ENCODE measurements around the gene KCNJ12.
"Not testable (repeated sequence)": the region's sequence is repeated elsewhere in the genome, so short reads cannot be mapped to it uniquely, and the experiment has no call there.

Gene KCNJ12

DNA sequence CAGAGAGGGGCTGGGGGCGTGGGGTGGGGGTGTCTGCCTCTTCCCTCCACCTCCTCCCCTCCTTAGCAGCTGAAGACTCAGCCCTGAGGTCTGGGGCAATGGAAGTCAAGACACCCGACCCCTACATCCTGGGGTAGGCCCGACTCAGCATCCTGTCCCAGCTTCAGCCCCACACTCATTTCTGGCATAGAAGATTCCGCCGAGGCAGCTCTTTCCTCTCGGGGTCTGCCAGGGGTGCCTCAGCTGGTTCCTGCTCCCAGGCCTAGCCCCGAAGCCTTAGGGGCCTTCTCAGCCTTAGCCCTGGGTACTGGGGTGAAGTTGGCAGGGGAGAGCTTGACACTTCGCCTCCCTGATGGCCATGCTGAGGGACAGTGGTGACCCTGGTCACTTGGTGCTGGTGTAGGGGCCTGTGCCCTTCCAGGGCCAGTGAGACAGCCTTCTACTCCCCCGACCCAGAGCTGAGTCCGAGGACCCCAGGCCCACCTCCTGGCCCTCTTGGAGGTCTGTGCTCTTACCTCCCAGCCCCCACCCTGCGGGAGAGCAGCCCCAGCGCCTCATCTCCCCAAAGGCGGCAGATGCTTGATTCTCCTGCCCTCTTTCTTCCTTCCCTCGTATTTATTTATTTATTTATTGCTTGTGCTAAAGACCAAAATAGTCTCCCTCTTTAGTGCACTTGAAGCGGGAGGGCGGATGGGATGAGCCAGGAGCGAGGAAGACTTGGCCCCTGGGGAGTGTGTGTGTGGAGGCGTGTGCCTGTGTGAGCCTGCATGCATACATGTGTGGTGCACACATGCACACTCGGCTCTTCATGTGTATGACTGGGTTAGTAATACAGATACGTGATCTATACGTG is 42.5 kb downstream of the KCNJ12 start:
- no peak overlapping the region for H3K4me3 ChIP-seq (ENCODE audit: low read depth, low read length)

DNA sequence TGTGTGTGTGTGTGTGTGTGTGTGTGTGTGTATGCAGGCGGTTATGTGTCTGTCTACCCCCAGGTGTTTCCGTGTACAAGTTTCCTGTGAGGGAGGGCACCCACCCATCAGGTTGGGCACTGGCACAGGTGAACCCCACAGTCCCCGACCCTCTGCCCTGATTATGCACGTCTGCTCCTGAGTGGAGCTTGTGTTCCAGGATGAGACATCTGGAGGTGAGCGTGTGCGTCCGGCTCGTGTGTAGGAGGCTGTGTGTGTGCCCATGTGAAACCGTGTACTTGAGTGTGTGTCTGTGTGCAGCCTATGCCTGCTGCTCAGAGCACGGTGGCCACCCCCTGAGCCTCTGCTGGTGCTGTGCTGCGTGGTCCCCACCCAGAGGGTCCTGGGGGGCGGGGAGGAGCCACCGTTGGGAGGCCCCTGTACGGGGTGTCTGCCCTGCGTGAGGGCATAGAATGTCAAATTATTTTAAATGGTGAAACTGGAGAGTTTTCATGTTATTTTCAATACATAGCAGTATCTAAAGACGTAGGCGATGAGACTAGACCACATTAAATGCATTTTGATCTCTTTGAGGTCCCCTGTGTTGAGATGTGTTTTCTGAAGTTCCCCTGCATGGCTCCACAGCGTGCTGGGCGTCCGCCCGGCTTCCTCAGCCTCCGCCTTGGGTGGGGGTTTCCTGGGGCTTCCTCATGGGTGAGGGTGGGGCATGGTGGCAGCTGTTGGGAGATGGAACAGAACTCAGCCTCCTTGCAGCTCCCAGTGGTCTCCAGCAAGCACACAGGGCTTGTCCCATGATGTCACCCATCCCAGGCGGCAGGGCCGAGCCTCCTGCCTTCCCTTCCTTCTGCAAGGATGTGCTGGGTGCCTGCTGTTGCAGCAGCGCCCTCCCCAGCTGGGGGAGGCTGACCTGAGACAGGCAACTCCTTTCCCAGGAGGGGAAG is 43.4 kb downstream of the KCNJ12 start:
- H3K4me3 ChIP-seq (ENCODE audit: low read depth, low read length): no peak overlapping the region

DNA sequence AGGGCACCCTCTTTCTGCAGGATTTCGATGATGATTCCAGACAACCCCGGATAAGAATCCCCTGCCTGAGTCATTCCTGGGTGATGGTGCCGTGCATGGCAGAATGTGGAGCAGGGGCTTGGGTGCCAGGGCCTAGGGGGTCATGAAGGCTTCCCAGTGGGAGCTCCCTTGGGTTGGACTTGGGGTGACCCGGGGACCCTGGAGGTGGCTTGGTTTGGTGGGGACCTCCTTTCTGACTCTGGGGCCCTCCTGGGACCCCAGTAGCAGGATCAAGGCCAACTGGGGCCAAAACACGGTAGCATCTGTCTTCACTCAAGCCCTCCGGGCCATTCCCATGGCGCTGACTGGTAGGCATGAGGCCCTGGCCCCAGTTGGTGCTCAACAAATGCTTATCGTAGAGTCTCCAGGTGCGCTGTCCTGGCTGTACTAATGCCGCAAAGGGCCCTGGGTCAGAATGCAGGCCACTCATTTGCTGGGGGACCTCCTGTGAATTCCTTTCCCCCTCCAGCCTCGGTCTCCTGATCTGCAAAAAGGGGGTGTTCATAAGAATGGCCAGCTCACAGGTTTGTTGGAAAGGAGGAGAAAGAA is 44.4 kb downstream of the KCNJ12 start:
- H3K4me3 ChIP-seq (ENCODE audit: low read depth, low read length): not testable (repeated sequence)

DNA sequence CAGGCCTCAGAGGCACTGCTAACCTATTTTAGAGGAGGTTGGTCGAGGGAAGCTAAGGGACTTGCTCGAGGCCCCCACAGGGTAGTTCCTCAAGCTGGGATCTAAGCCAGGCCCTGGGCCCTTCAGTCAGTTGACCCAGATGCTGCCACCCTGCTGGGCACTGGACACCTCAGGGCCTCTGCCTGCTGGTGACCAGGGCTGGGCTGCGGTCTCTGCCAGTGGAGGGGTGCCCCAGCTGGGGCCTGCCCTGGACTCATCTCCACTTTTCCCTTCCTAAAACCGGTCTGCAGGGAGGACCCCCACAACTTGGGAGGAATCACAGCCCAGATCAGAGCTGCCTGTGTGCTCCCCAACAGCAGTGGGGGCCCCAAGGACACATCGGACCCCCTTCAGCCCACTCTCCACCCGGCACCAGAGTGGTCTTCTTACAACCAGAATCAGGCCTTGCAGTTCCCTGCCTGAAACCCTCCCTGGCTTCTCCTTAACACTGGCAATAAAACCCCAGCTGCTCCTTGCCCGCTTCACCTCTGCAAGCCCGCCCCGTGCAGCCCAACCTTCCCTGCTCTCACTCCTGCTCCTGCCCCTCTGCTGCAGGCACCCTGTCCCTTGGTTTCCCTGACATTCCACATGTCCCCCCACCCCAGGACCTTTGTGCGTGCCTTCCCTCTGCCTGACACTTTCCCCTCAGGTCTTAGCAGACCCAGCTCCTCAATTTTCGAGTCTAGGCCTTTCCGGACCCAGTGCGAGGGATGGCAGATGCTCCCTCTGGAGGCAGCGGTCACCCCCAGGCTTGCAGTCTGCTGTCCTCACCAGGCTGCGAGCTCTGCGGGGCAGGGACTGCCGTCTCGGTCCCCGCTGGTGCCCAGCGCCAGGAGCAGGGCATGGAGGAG is 45.5 kb downstream of the KCNJ12 start:
- not testable (repeated sequence) for H3K4me3 ChIP-seq (ENCODE audit: low read depth, low read length)

DNA sequence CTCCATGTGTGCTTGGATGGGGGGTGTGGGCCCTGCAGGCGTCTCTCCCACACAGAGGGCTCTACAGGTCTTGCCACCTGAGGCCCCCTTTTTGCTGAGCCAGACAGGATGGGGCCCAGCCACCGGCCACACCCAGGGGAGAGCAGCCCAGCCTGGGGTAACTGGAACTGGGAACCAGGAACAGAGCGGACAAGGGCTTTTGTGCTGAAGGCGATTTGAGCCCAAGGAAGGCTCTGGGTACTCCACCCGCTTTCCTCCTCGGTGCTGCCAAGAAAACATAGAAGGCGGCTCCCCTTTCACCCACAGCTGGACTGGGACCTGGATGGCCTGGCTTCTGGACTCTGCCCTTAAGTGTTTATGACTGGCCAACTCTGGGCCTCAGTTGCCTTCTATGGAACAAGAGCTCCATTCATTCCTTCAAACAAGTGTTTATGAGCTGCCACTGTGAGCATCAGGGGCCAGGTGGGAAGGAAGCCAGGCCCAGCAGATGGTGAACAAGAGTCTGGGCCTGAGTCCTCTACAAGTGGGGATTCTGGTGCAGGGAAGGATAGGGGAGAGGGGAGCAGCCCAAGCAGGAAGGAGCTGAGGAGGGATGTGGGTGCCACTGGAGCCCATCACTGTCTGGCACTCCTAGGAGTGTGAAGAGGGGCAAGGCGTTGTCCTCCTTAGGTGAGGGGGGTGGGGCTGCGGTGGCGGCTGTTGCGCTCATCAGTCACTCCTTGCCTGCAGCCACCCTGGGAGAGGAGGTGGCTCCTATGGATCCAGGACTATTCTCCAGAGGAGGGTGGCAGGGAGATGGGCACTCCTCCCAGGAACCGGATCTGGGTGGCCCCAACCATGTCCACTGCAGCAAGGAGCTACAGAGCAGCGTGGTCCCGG is 46.4 kb downstream of the KCNJ12 start:
- not testable (repeated sequence) for H3K4me3 ChIP-seq (ENCODE audit: low read depth, low read length)

DNA sequence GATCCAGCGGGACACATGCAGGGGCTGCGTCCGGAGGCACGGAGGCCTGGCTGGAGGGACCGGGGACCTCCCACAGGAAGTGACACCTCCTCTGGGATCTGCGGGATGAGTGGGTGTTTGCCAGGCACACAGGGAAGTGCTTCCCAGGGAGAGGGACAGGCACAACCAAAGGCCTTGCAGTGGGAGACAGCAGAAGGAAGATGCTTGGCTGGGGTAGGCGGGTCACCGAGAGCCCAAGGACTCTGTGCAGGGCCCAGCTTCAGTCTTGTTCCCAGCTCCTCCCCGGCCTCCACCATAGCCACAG is 47.0 kb downstream of the KCNJ12 start:
- not testable (repeated sequence) for H3K4me3 ChIP-seq (ENCODE audit: low read depth, low read length)

DNA sequence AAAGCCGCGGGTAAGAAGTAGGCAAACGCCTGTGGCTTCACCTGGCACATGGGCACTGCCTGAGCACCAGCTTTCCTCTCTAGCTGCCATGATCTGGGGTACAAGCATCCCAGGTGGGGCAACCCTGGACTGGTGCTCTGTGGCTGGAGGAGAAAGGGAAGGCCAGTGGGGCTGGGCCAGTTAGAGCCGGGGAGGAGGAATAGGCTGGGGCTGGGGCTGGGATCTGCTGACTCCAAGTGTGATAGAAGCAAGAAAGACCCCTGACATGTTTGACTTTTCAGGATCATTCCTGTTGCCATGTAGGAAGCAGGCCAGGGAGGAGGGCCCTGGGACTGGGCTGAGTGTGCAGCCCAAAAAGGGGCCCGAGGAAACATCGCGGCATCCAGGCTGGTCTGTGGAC is 48.5 kb downstream of the KCNJ12 start:
- H3K4me3 ChIP-seq (ENCODE audit: low read depth, low read length): not testable (repeated sequence)

DNA sequence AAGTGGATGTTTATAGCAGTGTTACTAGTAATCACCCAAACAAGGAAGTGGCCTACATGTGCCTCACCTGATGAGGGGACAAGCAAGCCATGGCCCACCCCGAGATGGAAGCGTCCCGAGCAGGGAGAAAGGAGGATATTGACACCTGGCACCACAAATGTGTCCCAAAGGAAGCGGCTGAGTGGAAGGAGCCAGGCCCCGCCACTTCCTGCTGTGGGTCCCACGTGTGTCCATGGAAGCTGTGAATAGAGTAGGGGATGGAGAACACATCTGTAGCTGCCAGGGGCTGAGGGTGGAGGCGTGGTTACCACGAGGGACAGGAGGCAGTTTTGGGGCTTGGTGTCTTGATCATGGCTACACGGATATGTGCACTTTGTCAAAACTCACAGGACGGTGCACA is 49.2 kb downstream of the KCNJ12 start:
- H3K4me3 ChIP-seq (ENCODE audit: low read depth, low read length): no peak overlapping the region

DNA sequence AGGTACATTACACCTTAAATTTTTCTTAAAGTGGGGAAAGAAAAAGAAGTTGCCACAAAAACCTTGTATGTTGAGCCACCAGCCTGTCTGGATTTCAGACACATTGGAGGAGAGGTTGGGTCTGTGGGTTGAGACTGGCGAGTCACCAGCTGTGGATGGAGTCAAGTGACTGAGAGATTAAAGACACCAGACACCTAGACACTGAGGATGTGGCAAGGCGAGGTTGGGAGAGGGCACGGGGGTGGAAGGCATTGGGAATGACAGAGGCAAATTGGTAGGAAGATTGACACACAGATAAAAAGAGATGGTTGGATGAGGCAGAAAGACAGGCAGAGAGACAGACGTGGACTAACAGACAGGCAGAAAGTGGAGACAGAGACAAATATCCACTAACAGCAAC is 49.6 kb downstream of the KCNJ12 start:
- no peak overlapping the region for H3K4me3 ChIP-seq (ENCODE audit: low read depth, low read length)

DNA sequence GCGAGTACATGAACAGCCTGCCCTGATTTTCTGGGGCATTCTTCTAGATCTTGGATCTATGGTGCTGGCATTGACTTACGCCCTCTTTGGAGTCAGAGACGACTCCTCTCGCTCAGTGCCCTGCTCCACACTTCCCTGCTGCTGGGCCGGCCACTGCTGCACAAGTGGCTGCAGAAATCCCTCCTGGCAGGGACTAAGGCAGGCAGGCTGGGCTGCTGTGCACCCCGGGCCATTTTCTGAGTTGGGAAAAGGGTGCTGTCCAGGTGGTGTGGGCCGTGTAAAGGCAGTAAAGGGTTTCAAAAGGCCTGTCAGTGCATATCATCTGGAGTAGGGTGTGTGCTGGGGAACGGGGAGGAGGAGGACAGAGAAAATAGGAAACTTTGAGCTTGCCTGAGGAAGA is 50.1 kb downstream of the KCNJ12 start:
- not testable (repeated sequence) for H3K4me3 ChIP-seq (ENCODE audit: low read depth, low read length)

DNA sequence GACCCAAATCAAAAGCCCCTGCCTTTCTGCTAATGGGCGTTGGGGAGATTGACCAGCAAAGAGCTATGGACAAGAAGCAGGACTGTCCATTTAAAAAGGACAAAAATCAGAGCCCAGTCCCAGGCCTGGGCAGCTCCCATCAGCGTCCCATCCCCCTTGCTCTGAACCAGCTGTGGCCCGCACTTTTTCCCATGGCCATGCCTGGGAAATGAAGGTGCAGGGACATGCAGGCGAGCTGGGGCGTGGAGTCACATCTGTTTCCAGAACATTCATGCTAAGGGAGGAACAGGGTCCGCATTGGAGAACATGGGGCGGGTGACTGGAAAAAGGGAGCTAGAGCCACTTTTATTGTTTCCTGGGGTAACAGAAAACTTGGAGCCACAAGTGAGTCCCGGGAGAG is 50.7 kb downstream of the KCNJ12 start:
- H3K4me3 ChIP-seq (ENCODE audit: low read depth, low read length): not testable (repeated sequence)

DNA sequence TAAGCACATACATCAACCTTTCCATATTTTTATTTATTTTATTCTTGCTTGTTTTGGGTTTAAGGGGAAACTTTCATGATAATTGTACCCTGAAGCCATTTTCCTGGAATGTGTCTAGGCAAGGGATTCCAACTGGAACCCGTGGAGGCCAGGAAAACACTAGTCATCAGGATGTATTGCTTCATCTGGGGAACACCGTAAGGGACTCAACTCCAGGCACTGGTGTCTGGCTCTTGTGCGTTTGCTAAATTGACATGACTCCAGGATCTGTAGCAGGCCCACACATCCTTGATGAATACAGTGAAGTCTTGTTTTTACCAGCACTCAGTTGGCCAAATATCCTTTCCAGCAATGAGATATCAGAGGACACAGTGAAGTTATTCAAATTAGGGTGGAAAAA is 51.6 kb downstream of the KCNJ12 start:
- H3K4me3 ChIP-seq (ENCODE audit: low read depth, low read length): not testable (repeated sequence)

DNA sequence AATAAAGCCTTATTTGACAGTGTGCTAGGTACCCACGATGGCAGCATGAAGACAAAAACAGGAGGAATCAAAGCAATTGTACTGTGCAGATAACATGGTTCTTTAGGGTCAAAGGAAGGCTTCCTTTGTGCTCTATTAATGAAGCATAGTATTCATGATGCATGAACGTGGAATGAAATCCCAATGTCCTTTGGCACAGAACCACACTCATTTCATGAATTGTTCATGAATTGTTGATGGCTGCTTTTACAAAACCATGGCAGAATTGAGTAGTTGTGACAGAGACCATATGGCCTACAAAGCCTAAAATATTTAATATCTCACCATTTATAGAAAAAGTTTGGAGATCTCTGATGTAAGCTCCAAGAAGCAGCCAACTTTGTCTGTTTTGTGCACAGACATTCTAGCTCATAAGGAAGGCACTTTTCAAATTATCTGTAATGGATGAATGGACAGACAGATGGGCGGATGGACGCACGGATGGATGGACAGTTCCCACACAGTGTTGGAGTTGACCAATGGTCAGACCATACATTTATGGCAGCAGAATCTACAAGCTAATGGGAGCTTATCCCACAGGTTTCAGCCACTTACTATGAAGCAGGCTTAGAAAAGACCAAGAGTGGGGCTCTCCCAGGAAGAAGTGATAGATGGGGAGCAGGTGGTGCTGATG is 52.7 kb downstream of the KCNJ12 start:
- H3K4me3 ChIP-seq (ENCODE audit: low read depth, low read length): not testable (repeated sequence)

DNA sequence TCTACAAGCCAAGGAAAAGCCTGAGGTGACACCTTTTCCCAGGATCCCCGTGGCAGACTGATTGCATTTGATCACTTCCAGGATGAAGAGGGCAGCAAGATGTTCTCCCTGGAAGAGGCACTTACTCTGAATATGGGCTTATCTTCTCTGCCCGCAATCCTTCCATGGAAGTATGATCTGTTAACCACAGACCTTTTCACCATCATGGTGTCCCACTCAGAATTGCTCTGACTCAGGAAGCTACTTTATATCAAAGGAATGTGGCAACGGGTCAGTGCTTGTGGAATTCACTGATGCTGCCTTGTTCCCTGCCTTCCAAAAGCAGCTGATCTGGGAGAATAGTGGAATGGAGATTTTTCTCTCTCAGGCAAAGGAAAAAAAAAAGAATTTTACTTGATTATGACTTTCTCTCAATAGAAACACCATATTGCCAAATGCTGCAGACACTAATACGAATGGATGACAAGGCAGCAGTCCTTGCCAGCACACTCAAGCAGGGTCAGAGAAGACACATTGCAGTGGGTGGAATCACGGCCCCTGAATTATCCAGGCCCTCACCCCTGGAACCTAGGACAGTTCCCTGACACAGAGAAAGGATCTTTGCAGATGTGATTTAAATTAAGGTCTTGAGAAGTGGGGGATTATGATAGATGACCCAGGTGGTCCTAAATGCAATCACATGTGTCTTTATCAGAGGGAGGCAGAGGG is 53.9 kb downstream of the KCNJ12 start:
- H3K4me3 ChIP-seq (ENCODE audit: low read depth, low read length): not testable (repeated sequence)

DNA sequence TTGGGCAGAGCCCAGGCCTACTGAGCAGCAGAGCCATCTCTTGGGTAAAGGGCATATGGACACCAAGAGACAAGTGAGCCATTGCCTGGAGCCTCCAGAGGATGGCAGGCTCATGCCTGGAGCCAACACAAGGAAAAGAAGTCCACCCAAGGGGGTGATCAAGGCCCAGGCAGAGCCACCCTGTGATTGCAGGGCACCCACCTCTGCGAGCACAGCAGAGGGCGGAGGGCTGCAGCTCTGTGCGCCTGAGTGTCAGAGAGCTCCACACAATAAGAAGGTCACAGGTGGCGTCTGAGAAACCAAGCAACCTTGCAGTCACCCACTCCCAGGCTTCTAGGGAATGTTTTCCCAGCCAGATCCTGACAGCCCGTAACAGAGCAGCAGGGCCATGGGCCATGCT is 57.8 kb downstream of the KCNJ12 start:
- H3K4me3 ChIP-seq (ENCODE audit: low read depth, low read length): not testable (repeated sequence)

DNA sequence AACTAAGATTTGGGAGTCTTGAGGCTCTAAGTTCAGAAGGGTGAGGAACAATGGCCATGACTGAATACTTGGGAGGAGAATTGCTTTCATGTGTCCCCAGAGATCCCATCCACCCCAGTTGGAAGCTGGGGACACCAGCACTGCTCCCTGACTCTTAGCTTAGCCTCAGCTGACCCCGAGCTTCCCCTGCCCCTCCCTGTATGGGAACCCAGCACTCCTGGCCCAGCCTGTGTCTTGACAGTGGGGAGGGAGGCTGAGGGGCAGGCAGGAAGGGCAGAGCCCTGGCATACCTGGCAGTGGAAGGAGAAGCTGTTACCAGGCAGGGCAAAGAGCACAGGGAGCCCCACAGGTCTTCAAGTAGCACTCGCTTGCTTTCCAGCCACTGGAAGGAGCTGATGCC is 58.8 kb downstream of the KCNJ12 start:
- H3K4me3 ChIP-seq (ENCODE audit: low read depth, low read length): not testable (repeated sequence)

DNA sequence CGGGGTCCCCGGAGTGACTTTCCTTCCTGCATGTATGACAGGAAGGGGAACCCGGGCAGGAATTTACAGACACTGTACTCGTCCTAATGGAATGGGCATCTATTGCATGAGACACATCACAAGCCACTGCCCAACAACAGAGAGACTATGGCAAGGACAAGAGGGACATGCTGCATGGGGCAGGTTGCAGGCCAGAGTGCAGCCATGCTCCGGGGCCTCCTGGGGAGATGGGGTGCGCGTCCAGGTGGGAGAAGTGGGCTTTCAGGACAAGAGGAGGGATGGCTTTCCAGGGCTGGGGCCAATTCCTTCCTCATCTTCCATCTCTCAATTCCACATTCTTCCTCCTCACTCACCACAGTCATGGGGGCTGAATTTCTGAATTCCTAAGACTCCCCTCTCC is 60.3 kb downstream of the KCNJ12 start:
- not testable (repeated sequence) for H3K4me3 ChIP-seq (ENCODE audit: low read depth, low read length)
